ENCODE data around the gene TANC1.
A peak's percentile ranks its signal among the peaks of the same experiment; 100 is the strongest.
"Not testable (repeated sequence)": the region's sequence is repeated elsewhere in the genome, so short reads cannot be mapped to it uniquely, and the experiment has no call there.

The TANC1 gene

GRCh38 chr2:159094173-159094737, 125.8 kb downstream of the TANC1 start:
- no peak for DNase-seq

DNA sequence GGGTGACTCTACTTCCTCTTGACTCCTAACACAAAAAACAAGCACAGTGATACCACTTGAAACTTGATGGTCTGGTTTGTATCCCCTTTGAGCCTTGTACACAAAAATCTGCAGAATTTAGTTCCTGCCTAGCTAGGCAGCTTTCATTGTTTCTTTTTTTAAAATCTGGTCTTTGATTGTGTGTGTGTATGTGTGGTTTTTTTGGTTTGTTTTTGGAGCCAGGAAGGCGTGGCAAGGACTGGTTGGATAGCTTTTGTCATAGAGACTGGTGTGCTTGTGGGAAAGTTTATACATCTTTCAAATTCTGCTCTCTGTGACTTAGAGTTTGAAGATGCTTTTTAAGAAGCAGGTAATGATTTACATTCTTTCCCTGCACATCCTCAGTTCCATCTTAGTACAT, 127.4 kb downstream of the TANC1 start:
- DNase-seq = no peak

DNA sequence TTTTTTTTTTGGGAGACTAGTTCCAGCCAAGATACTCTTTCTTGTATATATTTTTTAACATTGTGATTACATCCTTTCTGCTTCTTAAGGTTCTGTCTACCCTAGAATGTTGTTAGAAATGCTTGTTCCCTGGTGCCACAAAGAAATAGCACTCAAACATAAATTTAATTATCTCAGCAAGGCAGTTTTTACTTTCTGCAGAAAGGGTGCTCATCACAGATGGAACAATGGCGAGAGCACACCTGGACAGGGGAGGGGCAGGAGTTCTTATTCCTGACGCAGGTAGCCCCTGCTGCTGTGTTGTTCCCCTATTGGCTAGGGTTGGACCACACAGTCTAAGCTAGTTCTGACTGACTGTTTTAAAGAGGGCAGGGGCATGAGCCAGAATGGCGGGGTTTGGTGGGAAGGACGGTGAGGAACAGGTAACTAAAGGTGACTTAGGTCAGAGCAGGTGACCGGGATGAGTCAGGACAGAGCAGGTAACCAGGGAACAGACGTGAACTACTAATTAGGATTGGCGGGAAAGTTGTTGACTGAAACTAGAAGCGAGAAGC, 127.9 kb downstream of the TANC1 start:
- not testable (repeated sequence) for DNase-seq

DNA sequence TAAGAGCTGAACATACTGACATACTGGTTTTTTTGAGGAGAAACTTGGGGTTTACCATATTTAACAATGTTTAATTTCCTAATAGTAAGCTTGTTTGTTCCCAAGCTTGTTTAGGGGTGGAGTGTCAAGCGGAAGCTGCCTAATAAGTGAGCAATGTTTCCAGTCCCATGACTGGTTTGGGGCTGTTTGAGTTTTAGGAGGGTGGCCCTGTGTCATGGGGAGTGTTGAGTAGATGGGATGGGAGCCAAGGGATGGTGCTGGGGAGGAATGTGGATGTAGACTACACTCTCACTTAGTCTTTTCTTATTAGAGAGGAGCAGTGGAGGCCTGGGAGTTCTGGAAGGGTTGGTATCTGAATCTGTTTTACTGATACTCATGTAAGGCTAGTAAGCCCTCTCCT, 128.5 kb downstream of the TANC1 start:
- DNase-seq = no peak

GRCh38 chr2:159098361-159098760, 129.9 kb downstream of the TANC1 start:
- no peak for DNase-seq

DNA sequence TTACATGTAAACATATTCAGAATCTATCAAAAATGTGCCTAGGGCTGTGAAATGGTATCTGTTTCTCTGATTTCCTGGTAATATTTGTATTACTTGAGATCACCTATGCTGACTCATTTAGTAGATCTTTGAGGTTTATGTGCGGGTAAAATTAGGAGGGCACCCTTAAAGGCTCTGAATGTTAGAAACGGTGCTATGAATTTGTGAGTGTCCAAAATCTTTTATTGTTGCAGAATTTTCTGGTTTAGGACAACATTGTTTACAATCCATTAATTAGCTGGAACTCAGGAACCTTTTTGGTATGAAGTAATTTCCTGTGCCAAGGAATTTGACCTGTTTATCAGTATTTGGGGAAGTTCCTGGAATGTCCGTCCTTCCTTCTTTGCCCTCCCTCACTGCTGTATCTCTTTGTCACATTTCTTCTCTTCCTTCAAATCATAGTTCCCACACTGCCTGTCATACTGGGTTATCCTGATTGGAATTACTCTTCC, 130.5 kb downstream of the TANC1 start:
- no peak for DNase-seq

GRCh38 chr2:159101755-159102489, 133.5 kb downstream of the TANC1 start:
- DNase-seq = no peak

DNA sequence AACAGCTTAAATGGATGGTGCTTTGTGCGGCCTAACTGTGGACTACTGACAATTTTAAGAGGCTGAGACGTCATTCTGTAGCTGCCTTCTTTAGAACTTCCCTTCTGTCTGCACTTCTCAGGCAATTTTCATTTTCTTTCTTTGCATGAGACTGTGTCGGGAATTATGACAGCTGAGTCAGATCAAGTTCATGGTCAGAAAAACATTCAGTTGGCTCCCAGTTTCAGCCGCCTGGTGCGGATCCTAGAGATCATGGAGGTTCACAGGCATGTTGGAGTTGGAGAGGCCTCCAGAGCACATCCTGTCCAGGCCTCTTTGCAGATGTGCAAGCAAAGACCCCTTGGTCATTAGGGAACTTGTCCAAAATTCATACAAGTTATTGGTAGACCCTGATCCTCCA, 135.0 kb downstream of the TANC1 start:
- DNase-seq = no peak

- DNase-seq = no peak
Measured at GRCh38 chr2:159106109-159106508, 137.7 kb downstream of the TANC1 start.

- no peak for DNase-seq
Measured at GRCh38 chr2:159108181-159108893, 139.9 kb downstream of the TANC1 start.

DNA sequence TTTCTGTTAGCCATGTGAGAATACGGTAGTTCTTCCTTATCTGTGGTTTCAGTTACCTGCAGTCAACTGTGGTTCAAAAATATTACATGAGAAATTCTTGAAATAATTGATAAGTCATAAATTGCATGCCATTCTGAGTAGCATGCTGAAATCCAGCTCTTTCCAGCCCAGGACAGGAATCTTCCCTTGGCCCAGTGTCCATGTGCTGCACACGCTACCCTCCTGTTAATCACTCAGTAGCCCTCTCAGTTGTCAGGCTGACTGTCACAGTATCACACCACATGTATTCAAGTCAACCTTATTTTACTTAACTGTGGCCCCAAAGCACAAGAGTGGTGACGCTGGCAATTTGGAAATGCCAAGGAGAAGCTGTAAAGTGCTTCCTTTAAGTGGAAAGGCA, 141.1 kb downstream of the TANC1 start:
- DNase-seq = no peak

DNA sequence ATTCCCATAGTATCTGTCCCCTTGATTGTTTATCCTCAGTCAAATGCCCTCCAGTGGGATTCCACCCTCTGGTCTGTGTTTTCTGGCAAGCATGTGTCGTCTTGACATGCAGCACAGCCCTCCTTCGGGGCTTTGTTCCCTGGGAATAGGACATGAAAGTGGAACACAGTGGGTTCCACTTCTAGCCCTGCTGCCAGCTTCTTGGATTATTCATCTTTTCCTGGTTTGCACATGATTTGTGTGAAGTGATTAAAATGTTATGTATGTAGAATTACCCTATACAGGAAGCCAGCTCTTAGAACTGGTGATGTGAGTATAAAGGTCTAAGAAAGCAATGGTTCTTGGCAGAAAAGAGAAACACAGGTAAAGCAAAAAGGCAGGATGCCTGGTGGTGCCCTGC, 142.3 kb downstream of the TANC1 start:
- DNase-seq = no peak

DNA sequence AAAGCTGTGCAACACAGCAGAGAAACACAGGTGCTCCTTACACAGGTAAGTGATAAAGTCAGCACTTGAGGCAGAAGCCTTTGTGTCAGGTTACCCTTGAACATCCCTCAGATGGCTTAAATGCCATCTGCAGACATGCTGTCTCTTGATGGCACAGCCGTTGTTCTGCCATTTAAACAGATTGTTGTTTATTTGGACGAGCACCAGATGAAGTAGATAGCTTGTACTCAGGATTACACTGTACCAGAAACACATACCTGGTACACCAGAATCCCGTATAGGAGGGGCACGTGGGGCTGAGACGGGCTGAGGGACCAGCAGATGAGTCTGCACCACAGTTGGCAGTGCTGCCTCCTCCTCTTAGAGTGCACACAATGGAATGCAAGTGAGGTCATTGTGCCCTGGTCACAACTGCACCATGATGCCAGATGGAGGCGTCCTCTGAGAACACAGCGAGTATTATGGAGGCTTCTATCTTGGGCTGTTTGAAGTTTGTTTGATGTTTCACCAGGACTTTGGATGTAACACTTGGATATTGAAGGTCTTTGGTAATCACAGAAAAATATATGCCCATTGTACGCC, 143.0 kb downstream of the TANC1 start:
- DNase-seq = no peak

GRCh38 chr2:159114835-159115234, 146.4 kb downstream of the TANC1 start:
- DNase-seq = no peak

- no peak for DNase-seq
Measured at GRCh38 chr2:159116922-159117321, 148.5 kb downstream of the TANC1 start.

- DNase-seq = no peak
Measured at GRCh38 chr2:159117658-159118057, 149.2 kb downstream of the TANC1 start.

DNA sequence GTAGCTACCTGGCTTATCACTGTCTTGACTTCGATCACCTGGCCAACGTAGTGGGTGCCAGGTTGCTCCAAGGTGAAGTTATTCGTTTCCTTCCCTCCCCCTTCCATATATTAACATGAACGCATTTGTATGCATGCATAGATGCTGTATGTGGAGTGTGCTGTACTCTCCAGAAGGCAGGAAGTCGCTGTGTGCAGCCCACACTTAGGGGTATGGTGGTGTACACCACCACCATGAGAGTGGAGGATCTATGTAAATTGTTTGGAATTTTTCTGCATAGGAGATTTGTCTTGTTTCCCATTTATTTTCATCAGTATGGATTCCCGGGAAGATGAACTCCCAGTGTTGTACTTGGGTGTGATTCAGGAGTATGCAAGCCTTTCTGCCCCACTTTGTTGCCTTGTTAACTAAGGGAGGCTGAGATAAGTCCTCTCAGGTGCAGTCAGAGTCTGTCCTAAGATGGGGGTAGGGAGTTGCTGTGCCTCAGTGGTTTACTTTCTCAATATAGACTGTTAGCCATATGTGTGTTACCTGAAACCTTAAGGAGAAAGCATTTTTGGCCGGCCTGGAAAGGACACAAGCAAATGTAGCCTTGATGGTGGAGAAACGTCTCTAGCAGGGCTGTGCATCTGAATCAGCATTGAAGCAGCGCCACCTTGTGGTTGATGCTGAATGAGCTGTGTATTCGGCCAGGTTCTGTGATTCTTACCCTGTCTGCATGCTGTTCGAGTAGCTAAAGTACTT, 149.8 kb downstream of the TANC1 start:
- DNase-seq = peak; percentile 85

DNA sequence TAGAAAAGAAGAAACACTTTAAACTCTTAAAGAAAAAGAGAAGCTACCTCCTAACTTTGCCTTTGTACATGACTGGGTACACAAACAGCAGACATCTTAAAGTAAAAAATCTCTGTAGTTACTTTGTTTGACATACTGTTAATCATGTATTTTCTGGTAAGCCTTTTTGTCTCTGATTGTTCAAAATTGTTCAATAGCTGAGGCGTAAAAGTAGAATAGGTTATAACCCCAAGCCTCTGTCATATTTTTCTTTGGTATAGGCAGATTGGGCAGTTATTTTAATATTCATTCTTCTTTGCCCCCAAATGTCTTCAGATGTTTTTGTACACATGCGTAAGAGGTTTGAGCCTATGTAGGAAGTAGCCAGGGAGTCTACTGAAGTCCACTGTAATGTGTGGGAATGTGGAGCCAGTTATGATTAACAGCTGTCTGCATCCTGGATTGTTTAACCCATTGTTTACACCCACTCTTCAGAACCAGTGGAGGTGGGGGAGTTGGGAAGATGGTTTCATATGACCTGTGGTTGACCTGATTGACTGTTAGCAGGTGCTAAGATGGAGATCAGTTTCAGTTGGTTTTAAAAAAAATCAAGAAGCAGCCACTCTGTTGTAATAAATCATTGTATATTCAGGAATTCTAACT, 150.5 kb downstream of the TANC1 start:
- no peak for DNase-seq

- no peak for DNase-seq
Measured at GRCh38 chr2:159119652-159120257, 151.3 kb downstream of the TANC1 start.

DNA sequence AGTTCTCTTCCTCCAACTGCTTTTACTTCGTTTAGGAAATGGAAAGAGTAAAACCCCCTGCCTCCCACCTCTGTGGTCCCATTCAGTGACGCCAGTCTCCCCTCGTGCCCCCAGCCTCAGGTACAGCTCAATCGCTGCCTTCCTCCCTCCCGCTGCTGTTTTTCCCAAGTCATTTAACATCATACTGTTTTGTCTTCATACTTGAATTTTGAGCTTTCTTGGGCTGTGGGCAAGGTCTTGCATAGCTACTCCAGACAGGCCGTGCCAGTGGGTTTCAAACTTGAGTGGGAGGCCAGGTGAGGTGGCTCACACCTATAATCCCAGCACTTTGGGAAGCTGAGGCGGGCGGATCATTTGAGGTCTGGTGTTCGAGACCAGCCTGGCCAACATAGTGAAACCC, 155.3 kb downstream of the TANC1 start:
- no peak for DNase-seq

GRCh38 chr2:159124441-159124911, 156.0 kb downstream of the TANC1 start:
- peak; percentile 60 for DNase-seq

Data from CD4-positive, alpha-beta T cell treated with Interleukin-6 for 4 hours (primary cell).